ENCODE results near the gene KIF3B.
"Not testable (repeated sequence)": the region's sequence is repeated elsewhere in the genome, so short reads cannot be mapped to it uniquely, and the experiment has no call there.

Gene KIF3B

GRCh38 chr20:32344835-32345506 lies 67.5 kb downstream of the KIF3B start:
- DNase-seq (no peak), ATAC-seq (no peak)
- no peaks in the 10 kb centered on the region for H3K27me3 Mint-ChIP-seq
- no peaks in the 10 kb centered on the region for H3K9me3 Mint-ChIP-seq
- peak overlapping the region in 1 of 2 donors; percentile 69 for H3K27ac Mint-ChIP-seq
- no peak overlapping the region for H3K4me3 Mint-ChIP-seq
- peaks cover 12% of the 10 kb centered on the region for H3K4me1 Mint-ChIP-seq

DNA sequence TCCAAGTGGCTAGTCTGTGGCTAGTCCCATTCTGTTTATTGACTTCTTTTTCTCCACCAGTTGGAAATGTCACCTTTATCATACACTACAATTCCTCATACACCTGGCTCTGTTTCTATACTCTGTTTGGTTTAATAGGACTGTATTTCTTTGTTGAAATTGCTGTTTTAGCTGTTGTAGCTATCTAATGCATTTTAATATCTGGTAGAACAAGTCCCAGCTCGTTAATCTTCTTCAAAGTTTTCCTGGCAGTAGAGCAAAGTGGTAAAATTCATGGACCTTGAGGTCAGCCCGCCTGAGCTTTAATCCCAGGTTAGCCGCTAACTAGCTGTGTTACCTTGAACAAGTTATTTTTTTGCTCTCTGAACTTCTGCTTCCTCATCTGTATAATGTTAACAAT lies 70.8 kb downstream of the KIF3B start:
- Mint-ChIP-seq H3K27me3 (no peaks in the 10 kb centered on the region), H3K9me3 (no peaks in the 10 kb centered on the region), H3K4me1 (peaks cover 5% of the 10 kb centered on the region), H3K4me3 (no peak overlapping the region), H3K27ac (peak overlapping the region in 1 of 2 donors; percentile 54)
- DNase-seq (no peak), ATAC-seq (no peak)

GRCh38 chr20:32350421-32350820 lies 73.0 kb downstream of the KIF3B start:
- Mint-ChIP-seq H3K4me1 (peaks cover 13% of the 10 kb centered on the region), H3K27ac (no peak overlapping the region), H3K9me3 (no peaks in the 10 kb centered on the region), H3K4me3 (no peak overlapping the region), H3K27me3 (no peaks in the 10 kb centered on the region)
- no peak for DNase-seq
- no peak for ATAC-seq

- peak in 1 of 2 donors; percentile 25 for DNase-seq
- Mint-ChIP-seq H3K27ac (peak overlapping the region in 1 of 2 donors; percentile 94), H3K4me3 (no peak overlapping the region), H3K9me3 (no peaks in the 10 kb centered on the region), H3K27me3 (no peaks in the 10 kb centered on the region), H3K4me1 (peaks cover 29% of the 10 kb centered on the region)
- peak; percentile 21 for ATAC-seq
Measured at GRCh38 chr20:32352121-32352720, 74.8 kb downstream of the KIF3B start.

DNA sequence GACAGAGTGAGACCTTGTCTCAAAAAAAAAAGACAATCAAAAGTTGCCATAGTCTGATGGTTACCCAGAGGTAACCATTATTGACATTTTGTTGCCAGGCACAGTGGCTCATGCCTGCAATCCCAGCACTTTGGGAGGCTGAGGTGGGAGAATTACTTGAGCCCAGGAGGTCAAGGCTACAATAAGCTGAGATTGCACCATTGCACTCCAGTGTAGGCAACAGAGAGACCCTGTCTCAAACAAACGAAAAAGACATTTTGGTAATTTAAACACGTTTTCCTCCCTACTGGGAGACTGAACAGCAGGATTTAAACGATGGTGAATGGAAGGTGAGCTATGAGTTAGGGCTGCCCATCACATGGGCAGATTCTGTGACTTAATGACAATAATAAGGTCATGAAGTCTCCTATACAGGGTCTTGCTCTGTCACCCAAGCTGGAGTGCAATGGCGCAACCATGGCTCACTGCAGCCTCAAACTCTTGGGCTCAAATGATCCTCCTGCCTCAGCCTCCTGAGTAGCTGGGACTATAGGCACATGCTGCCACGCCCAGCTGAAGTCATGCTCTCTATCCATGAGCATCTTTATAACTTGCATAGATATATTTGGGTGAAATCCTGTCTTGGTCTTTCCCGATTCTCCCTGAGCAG lies 76.5 kb downstream of the KIF3B start:
- Mint-ChIP-seq H3K4me3 (peak overlapping the region; percentile 7 to 20), H3K27ac (no peak overlapping the region), H3K4me1 (peaks cover 34% of the 10 kb centered on the region), H3K27me3 (no peaks in the 10 kb centered on the region), H3K9me3 (no peaks in the 10 kb centered on the region)
- DNase-seq (no peak), ATAC-seq (no peak)

GRCh38 chr20:32354592-32355416 lies 77.4 kb downstream of the KIF3B start:
- peak; percentile 24 to 47 for DNase-seq
- H3K4me3 Mint-ChIP-seq: peak overlapping the region; percentile 20 to 60
- H3K27ac Mint-ChIP-seq: peak overlapping the region in 1 of 2 donors; percentile 91
- no peaks in the 10 kb centered on the region for H3K9me3 Mint-ChIP-seq
- ATAC-seq: peak; percentile 15
- H3K4me1 Mint-ChIP-seq: peaks cover 41% of the 10 kb centered on the region
- no peaks in the 10 kb centered on the region for H3K27me3 Mint-ChIP-seq

DNA sequence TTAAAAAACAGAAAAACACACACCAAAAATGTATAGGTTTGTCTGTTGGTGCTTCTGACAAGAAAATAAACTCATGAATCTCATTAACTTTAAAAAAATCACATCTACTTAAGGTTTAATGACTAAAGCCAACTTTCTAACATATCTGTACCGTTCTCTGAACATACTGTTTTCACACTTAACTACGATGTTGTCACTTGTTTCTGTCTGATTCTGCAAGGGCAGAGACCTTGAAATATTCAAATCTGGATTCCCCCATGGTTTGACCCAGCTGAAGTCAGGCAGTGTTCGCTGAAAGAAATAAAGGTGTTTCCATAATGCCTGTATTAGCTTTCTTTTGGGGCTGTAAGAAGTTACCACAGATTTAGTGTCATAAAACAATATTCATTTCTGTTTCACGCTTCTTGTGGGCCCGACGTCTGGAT lies 78.0 kb downstream of the KIF3B start:
- H3K27me3 Mint-ChIP-seq: no peaks in the 10 kb centered on the region
- H3K27ac Mint-ChIP-seq: peak overlapping the region; percentile 78 to 91
- DNase-seq (peak in 1 of 2 donors; percentile 62), ATAC-seq (peak; percentile 48)
- H3K4me3 Mint-ChIP-seq: peak overlapping the region; percentile 53 to 60
- no peaks in the 10 kb centered on the region for H3K9me3 Mint-ChIP-seq
- peaks cover 47% of the 10 kb centered on the region for H3K4me1 Mint-ChIP-seq

GRCh38 chr20:32355907-32356621 lies 78.6 kb downstream of the KIF3B start:
- DNase-seq, H3K27me3 Mint-ChIP-seq, ATAC-seq, H3K9me3 Mint-ChIP-seq: not testable (repeated sequence)
- peak overlapping the region; percentile 78 to 91 for H3K27ac Mint-ChIP-seq
- peak overlapping the region; percentile 84 to 98 for H3K4me3 Mint-ChIP-seq
- peaks cover 54% of the 10 kb centered on the region for H3K4me1 Mint-ChIP-seq

DNA sequence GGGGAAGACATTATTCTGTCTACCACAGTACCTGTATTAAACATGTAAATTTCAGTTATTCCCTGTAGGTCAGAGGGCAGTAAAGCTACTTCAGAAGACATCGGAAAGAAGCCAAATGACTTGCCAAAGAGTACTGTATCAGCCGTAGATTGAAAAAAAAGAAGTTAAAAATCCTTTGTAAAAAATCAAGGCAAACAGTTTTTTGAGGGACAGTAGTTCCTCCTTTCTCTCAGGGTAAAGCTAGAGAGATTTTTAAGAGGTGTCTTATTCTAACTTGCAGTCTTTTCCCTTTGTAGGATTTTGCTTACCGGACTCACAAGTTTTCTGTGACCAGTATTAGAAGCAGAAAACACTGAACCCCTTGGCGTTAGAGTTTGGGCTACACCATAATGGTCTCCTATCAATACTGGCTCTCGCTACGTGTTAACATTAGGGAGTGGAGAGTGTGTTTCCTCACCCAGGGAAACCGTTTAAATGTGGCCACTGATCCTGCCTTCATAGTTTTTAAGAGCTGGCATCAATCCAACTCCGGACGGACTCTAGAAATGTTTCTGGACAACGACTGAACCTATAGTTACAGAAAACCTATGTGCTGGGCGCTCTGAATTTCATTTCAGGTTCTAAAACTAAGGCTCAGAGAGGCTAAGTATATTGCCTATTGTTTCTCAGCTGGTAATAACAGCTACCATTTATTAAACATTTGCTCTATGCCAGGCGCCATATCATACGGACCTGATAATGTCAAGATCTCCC lies 79.3 kb downstream of the KIF3B start:
- Mint-ChIP-seq H3K9me3 (no peaks in the 10 kb centered on the region), H3K27me3 (no peaks in the 10 kb centered on the region), H3K4me1 (peaks cover 61% of the 10 kb centered on the region), H3K27ac (peak overlapping the region; percentile 100), H3K4me3 (peak overlapping the region; percentile 84 to 98)
- no peak for DNase-seq
- no peak for ATAC-seq

DNA sequence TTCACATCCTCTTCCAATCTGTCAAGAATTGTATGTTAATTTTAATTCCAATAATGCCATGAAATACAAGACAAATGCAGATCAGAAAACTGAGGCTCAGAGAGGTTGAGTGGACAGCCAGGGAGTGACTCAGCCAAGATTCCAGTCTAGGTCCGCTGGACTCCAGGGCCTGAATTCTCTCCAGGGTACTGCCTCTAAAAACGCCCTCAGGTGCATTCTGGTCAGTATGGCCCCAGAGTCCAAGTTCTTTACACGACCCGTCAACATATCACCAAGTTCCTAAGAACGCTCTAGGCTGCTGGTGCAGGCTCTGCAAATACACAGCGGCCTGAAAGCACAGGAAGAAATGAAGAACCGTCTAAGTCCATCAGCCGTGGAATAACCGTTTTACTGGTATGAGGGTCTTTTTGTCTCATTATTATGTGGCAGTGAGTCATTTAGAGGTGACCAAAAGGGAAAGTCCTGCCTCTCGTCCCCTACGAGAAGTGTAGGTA lies 80.0 kb downstream of the KIF3B start:
- peak overlapping the region; percentile 100 for H3K27ac Mint-ChIP-seq
- no peaks in the 10 kb centered on the region for H3K27me3 Mint-ChIP-seq
- H3K9me3 Mint-ChIP-seq: no peaks in the 10 kb centered on the region
- peaks cover 67% of the 10 kb centered on the region for H3K4me1 Mint-ChIP-seq
- ATAC-seq (no peak), DNase-seq (no peak)
- H3K4me3 Mint-ChIP-seq: peak overlapping the region; percentile 84 to 98

DNA sequence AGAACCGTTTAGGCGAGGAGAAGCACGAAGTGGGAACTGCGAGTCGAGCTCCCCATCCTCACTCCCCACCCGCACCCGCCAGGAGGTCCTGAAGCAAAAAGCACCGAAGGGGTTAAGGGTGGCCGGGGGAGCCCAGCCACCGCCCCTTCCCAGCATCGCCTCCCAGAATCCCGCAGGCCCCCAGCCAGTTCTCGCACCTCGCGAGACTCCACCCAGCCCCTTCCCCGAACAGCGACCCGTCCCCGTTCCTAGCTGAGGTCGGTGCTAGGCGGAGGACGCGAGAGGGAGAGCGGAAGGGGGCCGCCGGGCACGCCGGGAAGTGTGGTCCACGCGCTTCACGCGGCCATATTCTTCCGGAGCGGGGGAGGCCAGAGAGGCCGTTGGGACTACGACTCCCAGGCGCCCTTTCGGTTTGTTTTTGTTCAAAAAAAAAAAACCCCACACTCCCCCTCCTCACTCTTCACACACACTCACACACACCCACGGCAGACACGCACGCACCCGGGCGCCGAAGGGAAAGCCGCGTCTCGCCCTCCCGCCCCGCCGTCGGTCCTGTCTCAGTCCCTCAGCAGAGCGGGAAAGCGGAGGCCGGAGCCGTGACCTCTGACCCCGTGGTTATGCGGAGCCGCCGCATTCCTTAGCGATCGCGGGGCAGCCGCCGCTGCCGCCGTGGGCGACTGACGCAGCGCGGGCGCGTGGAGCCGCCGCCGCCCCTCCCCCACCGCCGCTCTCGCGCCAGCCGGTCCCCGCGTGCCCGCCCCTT lies 80.6 kb downstream of the KIF3B start, which contains the start of gene ASXL1:
TSS of gene ASXL1 (plus strand) at position 463 of the 763 bp plus-strand sequence. CDS start 445 bp downstream, outside the sequence.
- DNase-seq: peak; percentile 96 to 98
- H3K27ac Mint-ChIP-seq: peak within 1 kb of the TSS; percentile 100
- peak within 1 kb of the TSS; percentile 88 to 98 for H3K4me3 Mint-ChIP-seq
- H3K9me3 Mint-ChIP-seq: no peaks in the 10 kb centered on the region
- ATAC-seq: peak; percentile 86
- H3K4me1 Mint-ChIP-seq: peaks cover 74% of the 10 kb centered on the region
- H3K27me3 Mint-ChIP-seq: no peaks in the 10 kb centered on the region

- Mint-ChIP-seq H3K4me1 (peaks cover 79% of the 10 kb centered on the region), H3K4me3 (peak overlapping the region in 1 of 2 donors; percentile 88)
Measured at GRCh38 chr20:32358632-32358882, 81.1 kb downstream of the KIF3B start.

DNA sequence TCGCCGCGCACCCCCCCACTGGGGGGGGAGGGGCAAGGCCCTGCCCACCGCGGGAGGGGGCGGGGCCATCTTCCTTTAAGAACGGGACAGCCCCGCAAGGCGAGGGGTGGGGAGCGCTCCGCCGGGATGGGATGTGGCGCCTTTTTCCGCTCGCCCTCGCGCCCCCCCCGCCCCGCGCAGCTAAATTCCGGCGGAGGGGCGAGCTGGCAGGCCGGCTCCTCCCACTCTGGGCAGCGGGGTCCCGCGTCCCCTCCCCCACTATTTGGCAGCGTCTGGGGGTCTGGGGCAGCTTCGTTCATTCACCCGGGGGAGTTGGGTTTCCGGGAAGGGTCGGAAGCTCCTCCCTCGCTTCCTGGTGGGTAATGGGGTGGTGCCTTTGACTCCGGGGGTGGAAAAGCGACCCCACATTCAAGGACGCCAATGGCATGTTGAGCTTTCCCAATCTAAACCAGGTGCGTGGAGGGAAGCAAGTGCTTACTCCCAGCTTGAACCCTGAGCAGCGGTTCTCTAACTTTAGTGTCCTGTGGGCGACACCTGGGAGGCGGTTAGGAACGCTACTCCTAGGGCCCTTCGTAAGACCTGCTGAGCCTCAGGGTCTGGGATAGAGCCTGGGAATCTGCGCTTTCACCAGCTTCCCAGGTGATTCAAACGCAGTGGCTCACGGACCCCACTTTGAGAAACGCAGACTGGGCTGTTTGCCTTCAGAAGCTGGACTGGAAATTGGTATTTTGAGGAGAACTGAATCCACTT lies 81.6 kb downstream of the KIF3B start:
- peak; percentile 26 for ATAC-seq
- Mint-ChIP-seq H3K4me1 (peaks cover 84% of the 10 kb centered on the region), H3K27me3 (no peaks in the 10 kb centered on the region), H3K27ac (peak overlapping the region; percentile 80 to 81), H3K9me3 (no peaks in the 10 kb centered on the region), H3K4me3 (peak overlapping the region; percentile 88 to 95)
- peak; percentile 72 to 79 for DNase-seq

More at GRCh38 chr20:32358632-32358882, 81.1 kb downstream of the KIF3B start:
- H3K9me3 Mint-ChIP-seq: no peaks in the 10 kb centered on the region
- H3K27me3 Mint-ChIP-seq: no peaks in the 10 kb centered on the region
- DNase-seq (no peak), ATAC-seq (no peak)
- peak overlapping the region in 1 of 2 donors; percentile 81 for H3K27ac Mint-ChIP-seq

All from stimulated activated naive CD8-positive, alpha-beta T cell treated with anti-CD3 and anti-CD28 coated beads, Interleukin-15, amount 100 ng/mL, for 72 hours (primary cell).